ENCODE data around the gene MTMR12.
"Not testable (repeated sequence)": the region's sequence is repeated elsewhere in the genome, so short reads cannot be mapped to it uniquely, and the experiment has no call there.

The MTMR12 gene

GRCh38 chr5:32232441-32233219, 80.1 kb downstream of the MTMR12 start:
- DNase-seq (ENCODE audit: low read depth) = peak; percentile 68

- no peak for DNase-seq (ENCODE audit: low read depth)
Measured at GRCh38 chr5:32231929-32232328, 80.8 kb downstream of the MTMR12 start.

- no peak for DNase-seq (ENCODE audit: low read depth)
Measured at GRCh38 chr5:32231241-32231640, 81.5 kb downstream of the MTMR12 start.

- no peak for DNase-seq (ENCODE audit: low read depth)
Measured at GRCh38 chr5:32230356-32231099, 82.2 kb downstream of the MTMR12 start.

GRCh38 chr5:32229586-32229985, 83.2 kb downstream of the MTMR12 start:
- no peak for DNase-seq (ENCODE audit: low read depth)

GRCh38 chr5:32228816-32229215, 83.9 kb downstream of the MTMR12 start:
- DNase-seq (ENCODE audit: low read depth) = no peak

GRCh38 chr5:32225445-32225844, 87.3 kb downstream of the MTMR12 start:
- DNase-seq (ENCODE audit: low read depth) = peak; percentile 93

- DNase-seq (ENCODE audit: low read depth) = peak; percentile 96
Measured at GRCh38 chr5:32223972-32224609, 88.6 kb downstream of the MTMR12 start.

GRCh38 chr5:32222723-32223470, 89.8 kb downstream of the MTMR12 start:
- no peak for DNase-seq (ENCODE audit: low read depth)

- peak; percentile 50 for DNase-seq (ENCODE audit: low read depth)
Measured at GRCh38 chr5:32217886-32218396, 94.8 kb downstream of the MTMR12 start.

GRCh38 chr5:32214344-32214743, 98.4 kb downstream of the MTMR12 start:
- DNase-seq (ENCODE audit: low read depth) = not testable (repeated sequence)

- DNase-seq (ENCODE audit: low read depth) = no peak
Measured at GRCh38 chr5:32210151-32210550, 102.6 kb downstream of the MTMR12 start.

GRCh38 chr5:32208837-32209236, 103.9 kb downstream of the MTMR12 start:
- not testable (repeated sequence) for DNase-seq (ENCODE audit: low read depth)

- no peak for DNase-seq (ENCODE audit: low read depth)
Measured at GRCh38 chr5:32207355-32207634, 105.4 kb downstream of the MTMR12 start.

GRCh38 chr5:32206509-32207354, 106.0 kb downstream of the MTMR12 start:
- no peak for DNase-seq (ENCODE audit: low read depth)

GRCh38 chr5:32206053-32206452, 106.7 kb downstream of the MTMR12 start:
- DNase-seq (ENCODE audit: low read depth) = no peak

- peak; percentile 44 for DNase-seq (ENCODE audit: low read depth)
Measured at GRCh38 chr5:32202394-32202793, 110.3 kb downstream of the MTMR12 start.

- peak; percentile 85 for DNase-seq (ENCODE audit: low read depth)
Measured at GRCh38 chr5:32201122-32201753, 111.5 kb downstream of the MTMR12 start.

GRCh38 chr5:32197032-32197431, 115.7 kb downstream of the MTMR12 start:
- DNase-seq (ENCODE audit: low read depth) = no peak

GRCh38 chr5:32195265-32195664, 117.5 kb downstream of the MTMR12 start:
- DNase-seq (ENCODE audit: low read depth) = no peak

GRCh38 chr5:32193591-32193990, 119.1 kb downstream of the MTMR12 start:
- peak; percentile 31 for DNase-seq (ENCODE audit: low read depth)

Measured in amniotic epithelial cell (primary cell).